Activated CD4-positive, alpha-beta T cell treated with anti-CD3 and anti-CD28 coated beads, Interleukin-2, amount 10 ng/mL, durations not matched to agents 7 days and 5 days (primary cell): ENCODE measurements around the gene TSPY4. TPM values are rescaled to one million over a fixed set of nuclear protein-coding genes. Genes with fewer than 3 reads are reported as not detected.
"Not testable (repeated sequence)": the region's sequence is repeated elsewhere in the genome, so short reads cannot be mapped to it uniquely, and the experiment has no call there.

Experiments
- CTCF ChIA-PET: fragments of 350-600 bp; sonication (Branson Sonifier 250); formaldehyde crosslinking; loops from one replicate; lab custom pipeline; 2021; ENCODE audit warnings: antibody characterized with exemption; lab: Charles Lee
- POLR2A ChIA-PET: fragments of 350-600 bp; sonication (Branson Sonifier 250); formaldehyde crosslinking; loops from one replicate; lab custom pipeline; 2021; ENCODE audit warnings: antibody characterized with exemption; lab: Charles Lee
- DNase-seq: peaks from one replicate; pipeline ENCODE4 v3.0.0-alpha.2; 2020
- H3K27ac Mint-ChIP-seq: one replicate; pipeline ENCODE4 v1.8.0; 2021; ENCODE audit warnings: mild to moderate bottlenecking, moderate library complexity, mixed read lengths
- H3K27me3 Mint-ChIP-seq: one replicate; pipeline ENCODE4 v1.8.0; 2021; ENCODE audit warnings: mixed read lengths
- H3K36me3 Mint-ChIP-seq: one replicate; pipeline ENCODE4 v1.8.0; 2021; ENCODE audit warnings: low read depth, mixed read lengths
- H3K4me1 Mint-ChIP-seq: one replicate; pipeline ENCODE4 v1.8.0; 2021; ENCODE audit warnings: mixed read lengths
- H3K4me3 Mint-ChIP-seq: one replicate; pipeline ENCODE4 v1.8.0; 2021; ENCODE audit warnings: mild to moderate bottlenecking, moderate library complexity, mixed read lengths
- H3K9me3 Mint-ChIP-seq: one replicate; pipeline ENCODE4 v1.8.0; 2021; ENCODE audit warnings: mixed read lengths
- total RNA-seq, 2 experiments: library from RNA; stranded (reverse); gene quantifications; one replicate each; pipeline ENCODE4 v1.2.3, GENCODE V29; 2021

Gene TSPY4, protein sequence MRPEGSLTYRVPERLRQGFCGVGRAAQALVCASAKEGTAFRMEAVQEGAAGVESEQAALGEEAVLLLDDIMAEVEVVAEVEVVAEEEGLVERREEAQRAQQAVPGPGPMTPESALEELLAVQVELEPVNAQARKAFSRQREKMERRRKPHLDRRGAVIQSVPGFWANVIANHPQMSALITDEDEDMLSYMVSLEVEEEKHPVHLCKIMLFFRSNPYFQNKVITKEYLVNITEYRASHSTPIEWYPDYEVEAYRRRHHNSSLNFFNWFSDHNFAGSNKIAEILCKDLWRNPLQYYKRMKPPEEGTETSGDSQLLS
- total RNA-seq = not detected

GRCh38 chrY:9337164-9337563, at the start of gene TSPY4:
Gene TSPY4 (plus strand): TSS chrY:9337464. CDS start chrY:9337510, 46 bp downstream.
- DNase-seq, H3K27ac Mint-ChIP-seq, H3K36me3 Mint-ChIP-seq, H3K9me3 Mint-ChIP-seq, CTCF ChIA-PET, H3K4me3 Mint-ChIP-seq, H3K27me3 Mint-ChIP-seq, POLR2A ChIA-PET, H3K4me1 Mint-ChIP-seq: not testable (repeated sequence)

GRCh38 chrY:9320996-9321395, 16.3 kb upstream of the TSPY4 start:
- CTCF ChIA-PET = no interaction called here
- Mint-ChIP-seq H3K4me3 (no peak overlapping the region), H3K9me3 (no peaks in the 10 kb centered on the region), H3K27ac (no peak overlapping the region), H3K4me1 (no peaks in the 10 kb centered on the region), H3K36me3 (no peaks in the 10 kb centered on the region), H3K27me3 (no peaks in the 10 kb centered on the region)
- POLR2A ChIA-PET = no interaction called here
- DNase-seq = no peak

- H3K4me1 Mint-ChIP-seq, H3K27ac Mint-ChIP-seq, H3K9me3 Mint-ChIP-seq, DNase-seq, H3K36me3 Mint-ChIP-seq, POLR2A ChIA-PET, H3K4me3 Mint-ChIP-seq, H3K27me3 Mint-ChIP-seq, CTCF ChIA-PET: not testable (repeated sequence)
Measured at GRCh38 chrY:9357497-9357896, 20.2 kb downstream of the TSPY4 start, which contains the start of gene TSPY8. Gene TSPY8 (plus strand): TSS chrY:9357797. CDS start chrY:9357843, 46 bp downstream.

Other genes with a start within 250 kb of the TSPY4 start
- gene TSPY8, start 20.3 kb downstream of the TSPY4 start, total RNA-seq = not detected
- not detected for gene TSPY3, start 61.0 kb downstream of the TSPY4 start, total RNA-seq
- gene TSPY1, start 129.5 kb downstream of the TSPY4 start, total RNA-seq = not detected
- not detected for gene TSPY9, start 149.8 kb downstream of the TSPY4 start, total RNA-seq
- not detected for gene TSPY10, start 190.4 kb downstream of the TSPY4 start, total RNA-seq